Activated CD4-positive, alpha-beta T cell treated with anti-CD3 and anti-CD28 coated beads for 48 hours (primary cell): ENCODE data around the gene PLA2G6.

Source experiments
- DNase-seq: peaks from one replicate; pipeline ENCODE4 v3.0.0-alpha.2; 2020

Gene PLA2G6, protein sequence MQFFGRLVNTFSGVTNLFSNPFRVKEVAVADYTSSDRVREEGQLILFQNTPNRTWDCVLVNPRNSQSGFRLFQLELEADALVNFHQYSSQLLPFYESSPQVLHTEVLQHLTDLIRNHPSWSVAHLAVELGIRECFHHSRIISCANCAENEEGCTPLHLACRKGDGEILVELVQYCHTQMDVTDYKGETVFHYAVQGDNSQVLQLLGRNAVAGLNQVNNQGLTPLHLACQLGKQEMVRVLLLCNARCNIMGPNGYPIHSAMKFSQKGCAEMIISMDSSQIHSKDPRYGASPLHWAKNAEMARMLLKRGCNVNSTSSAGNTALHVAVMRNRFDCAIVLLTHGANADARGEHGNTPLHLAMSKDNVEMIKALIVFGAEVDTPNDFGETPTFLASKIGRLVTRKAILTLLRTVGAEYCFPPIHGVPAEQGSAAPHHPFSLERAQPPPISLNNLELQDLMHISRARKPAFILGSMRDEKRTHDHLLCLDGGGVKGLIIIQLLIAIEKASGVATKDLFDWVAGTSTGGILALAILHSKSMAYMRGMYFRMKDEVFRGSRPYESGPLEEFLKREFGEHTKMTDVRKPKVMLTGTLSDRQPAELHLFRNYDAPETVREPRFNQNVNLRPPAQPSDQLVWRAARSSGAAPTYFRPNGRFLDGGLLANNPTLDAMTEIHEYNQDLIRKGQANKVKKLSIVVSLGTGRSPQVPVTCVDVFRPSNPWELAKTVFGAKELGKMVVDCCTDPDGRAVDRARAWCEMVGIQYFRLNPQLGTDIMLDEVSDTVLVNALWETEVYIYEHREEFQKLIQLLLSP

DNA sequence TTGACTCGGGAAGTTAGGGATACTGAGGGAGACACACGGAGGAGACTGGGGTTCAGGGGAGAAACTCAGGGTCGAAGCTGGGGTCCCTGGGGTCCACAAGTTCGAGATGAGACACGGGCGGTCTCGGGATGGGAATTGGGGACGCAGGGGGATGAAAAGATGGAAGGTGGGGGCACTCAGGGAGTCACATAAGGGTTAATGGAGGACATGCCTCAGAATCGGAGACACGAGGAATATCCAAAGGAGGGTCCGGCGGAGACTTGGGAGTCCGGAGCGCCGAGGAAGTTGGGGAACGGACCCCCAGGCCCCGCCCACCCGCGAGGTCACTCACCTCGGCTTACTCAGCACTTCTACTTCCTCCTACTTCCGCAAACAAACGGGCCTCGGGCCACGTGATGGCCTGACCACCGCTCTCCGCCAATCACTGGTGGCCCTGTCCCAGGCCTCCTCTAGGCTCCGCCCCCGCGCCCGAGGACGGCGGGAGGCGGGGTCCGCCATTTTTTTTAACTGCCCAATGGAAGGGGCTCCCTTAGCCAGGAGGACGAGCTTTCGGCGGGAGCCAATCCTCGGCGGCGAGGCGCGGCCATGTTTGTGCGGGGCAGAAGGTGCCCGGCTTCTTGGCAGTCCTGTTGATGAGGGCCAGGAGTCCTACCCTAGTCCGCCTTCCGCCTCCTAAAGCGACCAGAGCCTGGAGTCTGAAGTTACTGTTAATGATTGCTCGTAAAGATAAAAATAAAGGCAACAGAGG, at the start of gene PLA2G6:
Gene PLA2G6, minus strand, starts transcription at position 378 of the 748 bp plus-strand sequence. CDS start 12,404 bp downstream, outside the sequence.
- DNase-seq = peak; percentile 99

DNA sequence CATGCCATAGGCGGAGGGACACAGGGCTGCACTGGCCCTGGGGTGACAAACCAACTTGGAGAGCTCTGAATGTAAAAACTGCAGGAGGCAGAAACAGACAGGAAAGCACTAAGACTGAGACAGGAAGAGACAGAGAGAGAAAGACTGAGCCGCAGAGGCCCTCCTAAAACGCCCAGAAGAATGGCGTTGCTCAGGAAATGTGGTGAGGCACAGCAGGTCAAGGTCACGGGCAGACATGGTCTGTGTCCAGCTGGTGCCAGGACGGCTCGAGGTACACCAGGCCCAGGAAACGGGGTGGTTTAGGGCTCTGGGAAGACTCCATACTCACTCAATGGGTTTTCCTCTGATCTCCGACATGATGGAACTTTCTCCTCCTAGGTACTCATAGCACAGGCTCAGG, 49.3 kb upstream of the PLA2G6 start:
- no peak for DNase-seq

DNA sequence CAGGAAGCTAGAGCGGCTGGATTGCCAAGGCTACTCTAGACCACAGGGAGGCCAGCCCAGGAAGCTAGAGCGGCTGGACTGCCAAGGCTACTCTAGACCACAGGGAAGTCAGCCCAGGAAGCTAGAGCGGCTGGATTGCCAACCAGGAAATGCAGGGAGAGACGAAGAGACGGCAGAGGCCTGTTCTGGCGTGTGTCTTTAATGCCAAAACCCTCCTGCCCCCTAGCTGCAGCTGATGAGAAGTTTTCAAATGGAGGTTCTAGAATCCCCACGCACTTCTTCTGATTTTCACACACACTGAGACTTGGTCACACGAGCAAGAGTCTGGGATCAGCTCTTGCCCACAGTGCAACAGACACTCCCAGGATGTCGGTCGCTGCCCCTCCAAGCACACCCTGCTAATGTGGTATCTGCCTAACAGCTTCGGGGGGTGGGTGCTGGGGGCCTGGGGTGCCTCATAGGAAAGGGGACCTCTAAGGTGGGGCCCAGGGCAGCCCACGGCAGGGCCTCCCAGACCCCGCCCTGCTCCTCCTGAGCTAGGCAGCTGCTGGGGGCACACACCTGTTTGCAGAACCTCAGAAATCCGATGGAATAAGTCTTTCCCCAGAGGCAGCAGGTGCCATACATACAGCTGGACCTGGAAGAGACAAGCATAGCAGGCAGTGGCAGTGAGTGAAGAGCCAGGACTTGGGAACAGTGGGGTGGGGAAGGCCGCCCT, 48.6 kb upstream of the PLA2G6 start:
- DNase-seq = peak; percentile 39

DNA sequence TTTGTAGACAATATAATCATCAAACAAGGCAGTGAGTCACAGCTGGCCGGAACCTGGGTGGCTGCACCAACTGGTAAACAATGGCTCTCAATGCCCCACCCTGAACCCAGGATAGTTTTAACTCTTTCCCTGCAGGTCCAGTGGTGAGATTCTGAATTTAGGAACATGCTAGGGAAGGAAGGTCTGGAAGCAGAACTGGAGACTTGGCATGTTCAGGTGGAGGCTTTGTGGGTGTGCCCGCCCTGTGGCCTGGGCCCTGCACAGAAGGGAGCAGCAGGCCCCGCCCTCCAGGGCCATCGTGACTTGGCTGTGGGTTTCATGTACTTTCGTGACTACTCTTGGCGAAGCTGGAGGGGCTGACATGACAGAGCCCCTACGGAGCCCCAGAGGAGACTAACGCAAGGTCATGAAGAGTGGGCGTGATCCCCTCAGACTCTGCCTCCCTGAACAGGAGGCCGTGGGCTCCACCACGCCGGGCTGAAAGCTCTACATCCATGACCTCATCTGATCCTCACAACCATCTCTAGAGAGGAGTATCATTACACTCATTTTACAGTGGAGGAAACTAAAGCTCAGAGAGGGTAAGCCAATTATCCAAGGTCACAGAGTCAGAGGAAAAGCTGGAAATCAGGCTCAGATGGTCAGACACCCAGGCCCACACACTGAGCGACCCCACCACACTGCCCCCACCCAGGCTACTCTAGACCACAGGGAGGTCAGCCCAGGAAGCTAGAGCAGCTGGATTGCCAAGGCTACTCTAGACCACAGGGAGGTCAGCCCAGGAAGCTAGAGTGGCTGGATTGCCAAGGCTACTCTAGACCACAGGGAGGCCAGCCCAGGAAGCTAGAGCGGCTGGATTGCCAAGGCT, 47.5 kb upstream of the PLA2G6 start:
- DNase-seq = no peak

DNA sequence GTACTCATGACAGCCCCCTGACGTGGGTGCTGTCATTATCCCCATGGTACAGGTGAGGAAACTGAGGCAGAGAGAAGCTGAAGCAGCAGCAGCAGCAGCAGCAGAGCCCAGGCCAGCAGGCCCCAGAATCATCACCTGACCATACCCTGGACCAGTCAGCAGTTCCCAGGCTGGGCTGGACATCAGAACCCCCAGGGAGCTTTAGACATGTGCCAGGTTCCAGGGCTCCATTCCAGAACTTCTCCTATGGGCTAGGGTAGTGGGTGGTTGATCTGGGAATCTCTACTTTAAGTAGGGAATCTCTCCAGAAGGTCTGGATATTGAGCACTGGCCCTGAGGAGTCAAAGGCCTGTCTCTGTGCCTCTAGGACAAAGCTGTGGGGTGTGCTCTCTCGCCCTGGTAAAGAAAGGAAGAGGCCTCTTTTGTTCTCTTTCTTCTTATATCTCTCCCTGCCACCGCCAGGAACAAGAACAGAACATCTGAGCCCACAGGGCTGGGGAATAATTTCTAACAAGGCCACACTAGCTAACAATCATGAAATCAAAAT, 46.8 kb upstream of the PLA2G6 start:
- DNase-seq = no peak

DNA sequence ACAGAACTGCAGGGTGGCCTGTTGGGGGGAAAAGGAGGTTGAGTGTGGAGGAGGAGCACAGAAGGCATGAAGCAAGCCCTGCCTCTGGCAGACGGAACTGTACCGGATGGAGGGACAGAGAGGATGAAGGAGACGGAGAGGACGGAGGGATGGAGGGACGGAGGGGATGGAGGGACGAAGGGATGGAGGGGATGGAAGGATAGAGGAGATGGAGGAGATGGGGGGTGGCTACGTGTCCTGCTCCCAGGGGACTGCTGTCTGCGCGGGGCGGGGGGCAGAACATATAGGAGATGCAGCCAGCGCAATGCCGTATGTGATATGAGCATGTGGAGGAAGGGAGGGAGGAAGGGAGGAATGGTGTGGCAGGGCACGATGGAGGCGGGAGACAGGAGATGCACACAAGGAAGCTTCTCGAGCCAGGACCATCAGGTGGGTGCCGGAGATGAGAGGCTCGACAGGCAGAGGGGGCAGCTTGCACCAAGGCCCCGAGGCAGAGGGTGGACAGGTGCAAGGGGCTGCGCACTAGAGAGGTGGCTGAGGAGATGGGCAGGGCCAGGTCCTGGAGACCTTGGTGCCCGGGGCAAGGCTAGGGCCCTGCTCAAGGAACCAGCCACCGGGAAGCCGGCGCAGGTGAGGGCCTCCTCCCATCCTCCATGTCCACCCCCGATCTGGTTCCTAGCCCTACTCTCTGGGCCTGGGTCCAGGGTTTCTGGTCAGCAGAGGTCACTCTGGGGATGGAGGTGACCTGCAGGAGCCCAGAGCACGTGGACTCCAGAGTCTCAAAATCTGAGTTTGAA, 45.4 kb upstream of the PLA2G6 start:
- no peak for DNase-seq

DNA sequence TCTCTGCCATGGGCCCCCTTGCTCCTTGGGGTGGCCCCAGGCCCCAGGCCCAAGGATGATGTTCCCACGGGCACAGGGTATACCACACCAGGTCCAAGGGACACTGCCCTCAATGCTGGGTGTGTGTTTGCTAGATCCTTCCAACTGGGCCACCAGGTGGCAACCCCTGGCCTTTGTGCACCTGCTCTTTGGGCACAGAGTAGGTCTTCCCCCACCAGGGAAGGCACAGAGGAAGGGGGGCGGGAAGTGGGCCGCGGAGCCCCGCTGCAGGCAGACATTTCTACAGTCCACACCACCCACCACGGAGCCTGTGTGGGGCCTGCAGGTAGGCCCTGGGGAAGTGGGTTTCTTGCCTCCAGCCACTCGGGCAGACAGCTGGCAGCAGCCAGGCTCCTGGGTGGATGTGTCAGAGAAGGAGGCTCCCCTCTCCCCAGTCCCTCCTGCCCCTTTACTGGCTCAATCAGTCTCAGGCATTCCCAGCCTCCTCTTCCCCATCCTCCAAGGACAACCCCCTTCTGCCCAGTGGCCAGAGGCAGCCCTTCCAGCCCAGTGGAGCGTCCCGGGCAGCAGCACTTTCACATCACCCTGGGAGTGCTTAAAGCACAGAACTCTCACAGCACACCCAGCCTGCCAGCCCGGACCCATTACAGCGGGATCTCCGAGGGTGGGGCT, 41.8 kb upstream of the PLA2G6 start:
- no peak for DNase-seq

DNA sequence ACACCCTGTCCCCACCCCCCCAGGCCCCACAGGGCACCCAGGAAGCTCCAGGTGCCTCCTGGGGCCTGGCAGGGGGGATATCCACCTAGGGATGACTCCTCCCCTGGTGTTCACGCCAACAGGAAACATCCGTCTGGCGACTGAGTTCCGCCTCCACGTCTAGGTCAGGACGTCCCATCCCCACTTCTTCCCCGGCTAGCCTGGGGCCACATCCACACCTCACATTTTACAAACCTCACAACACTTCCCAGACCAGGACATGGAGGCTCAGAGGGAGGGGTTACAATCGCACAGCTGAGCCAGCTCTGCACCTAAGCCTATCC, 41.1 kb upstream of the PLA2G6 start:
- no peak for DNase-seq

DNA sequence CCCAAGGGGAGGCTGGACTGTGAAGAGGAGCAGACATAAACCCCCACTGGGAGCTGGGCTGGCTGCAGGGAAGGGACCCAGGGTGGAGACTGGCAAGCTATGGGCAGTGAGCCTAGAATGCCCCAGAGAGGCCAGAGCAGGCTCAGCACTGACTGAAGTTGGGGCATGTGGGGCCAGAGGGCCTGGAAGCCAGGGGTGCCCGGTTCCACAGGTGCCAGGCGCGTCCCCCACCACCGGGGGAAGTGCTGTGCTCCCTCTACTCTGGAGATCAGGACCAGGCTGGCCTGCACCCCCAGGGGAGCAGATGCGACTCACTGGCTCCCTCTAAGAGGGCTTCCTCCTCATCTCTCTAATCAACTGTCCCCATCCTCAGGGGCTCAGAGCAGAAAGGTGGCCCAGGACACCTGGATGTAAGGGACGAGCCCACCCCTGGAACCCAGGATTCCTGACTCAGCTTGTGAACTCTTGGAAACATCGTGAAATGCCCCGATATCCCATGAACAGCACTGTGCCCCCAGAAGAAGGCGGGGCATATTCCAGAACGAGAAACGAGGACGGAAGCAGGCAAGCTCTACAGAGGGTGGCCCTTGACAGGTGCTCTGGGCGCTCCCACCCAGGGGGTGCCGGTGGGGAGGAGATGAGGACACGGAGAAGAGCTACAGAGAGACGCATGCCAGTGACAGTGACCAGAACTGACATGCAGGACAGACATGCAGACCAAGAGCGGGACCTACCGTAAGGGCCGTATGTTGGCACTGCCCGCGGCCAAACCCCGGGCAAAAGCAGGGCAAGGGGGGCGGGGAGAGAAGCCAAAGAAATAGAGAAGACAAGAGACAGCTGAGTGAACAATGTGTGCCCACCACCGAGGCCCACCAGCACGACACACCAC, 40.5 kb upstream of the PLA2G6 start:
- DNase-seq = no peak

DNA sequence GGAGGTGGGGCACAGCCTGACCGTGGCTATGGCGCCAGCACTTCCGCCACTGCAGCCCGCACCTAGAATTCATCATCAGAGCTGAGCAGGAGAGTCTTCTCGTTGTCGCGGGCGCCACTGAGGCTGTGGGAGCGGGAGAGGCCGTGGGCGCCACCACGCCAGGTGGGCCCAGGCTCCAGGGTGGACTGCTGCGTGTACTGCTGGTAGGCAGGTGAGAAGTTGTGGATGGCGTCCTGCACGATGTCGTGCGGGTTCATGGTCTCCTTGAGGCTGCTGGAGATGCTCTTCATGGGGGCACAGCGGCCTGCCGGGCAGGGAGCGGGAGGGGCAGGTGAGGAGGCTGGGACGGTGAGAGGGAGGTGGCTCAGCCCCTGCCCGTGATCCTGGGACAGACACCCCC, 39.8 kb upstream of the PLA2G6 start:
- DNase-seq = no peak

DNA sequence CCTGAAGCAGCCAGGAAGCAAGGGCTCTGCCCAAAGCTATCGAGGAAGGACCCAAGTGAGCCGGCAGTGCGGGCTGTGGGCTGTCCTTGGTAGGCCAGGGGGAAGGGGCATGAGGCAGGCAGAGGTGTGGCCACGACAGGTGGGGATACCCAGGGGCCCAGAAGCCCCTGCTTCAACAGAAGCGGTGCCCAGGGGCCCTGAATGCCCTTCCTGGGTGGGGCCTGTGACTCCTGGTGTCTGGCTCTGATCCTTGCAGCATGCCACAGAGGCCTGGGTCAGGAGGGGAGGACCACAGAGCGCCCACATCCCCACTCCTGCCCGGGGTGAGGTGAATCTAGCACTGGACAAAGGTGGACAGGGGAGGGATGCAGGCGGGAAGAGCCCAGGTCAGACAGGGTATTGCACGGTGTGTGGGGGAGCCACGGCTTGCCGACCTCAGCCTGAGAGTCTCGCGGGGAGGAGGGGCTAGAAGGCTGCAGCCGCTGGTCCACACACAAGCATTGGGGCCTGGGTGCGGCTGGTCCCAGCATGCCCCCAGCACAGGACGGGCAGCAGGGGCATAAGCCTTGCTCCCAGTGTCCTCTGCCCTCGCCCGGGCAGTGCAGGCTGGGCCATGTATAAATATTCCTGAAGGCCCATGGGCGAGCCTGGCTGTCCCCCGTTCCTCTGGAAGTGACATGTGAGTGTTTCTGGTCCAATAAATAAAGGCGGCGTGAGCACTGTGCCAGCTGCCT, 39.2 kb upstream of the PLA2G6 start:
- DNase-seq = no peak

DNA sequence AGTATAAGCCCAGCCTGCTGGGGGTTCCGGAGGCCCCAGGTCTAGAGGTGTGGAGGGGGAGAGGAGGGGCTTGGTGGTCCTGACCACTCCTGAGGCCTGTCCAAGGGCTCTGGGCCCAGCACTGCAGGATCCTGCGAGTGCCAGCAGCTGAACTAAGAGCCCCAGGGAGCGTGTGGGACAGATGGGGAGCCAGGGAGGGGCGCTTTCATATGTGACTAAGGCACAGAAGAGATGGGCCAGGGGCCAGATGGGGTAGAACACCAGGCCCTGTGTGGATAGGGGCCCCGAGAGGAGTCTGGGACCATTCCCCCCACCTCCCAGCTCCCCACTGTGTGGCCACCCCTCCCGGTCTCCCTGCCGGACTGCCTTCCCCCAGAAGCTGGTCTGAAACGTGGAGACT, 38.5 kb upstream of the PLA2G6 start:
- DNase-seq = no peak

DNA sequence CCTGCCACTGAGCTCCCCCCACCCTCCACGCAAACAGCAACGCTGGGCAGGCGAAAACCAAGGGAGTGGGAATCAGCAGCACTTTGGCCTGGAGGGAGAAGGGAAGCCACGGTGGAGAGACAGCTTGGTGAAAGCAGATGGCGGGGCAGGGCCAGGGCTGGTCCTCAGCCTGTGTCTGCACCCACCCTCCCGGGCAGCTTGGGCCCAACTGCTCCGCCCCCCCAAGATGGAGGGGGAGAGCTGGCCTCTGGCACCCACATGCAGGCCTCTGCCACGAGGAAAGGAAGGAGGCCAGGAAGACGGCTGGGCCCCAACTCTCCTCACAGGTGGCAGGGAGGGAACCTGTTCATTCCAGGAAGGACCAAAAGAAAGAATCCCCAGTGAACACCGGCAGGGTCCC, 38.0 kb upstream of the PLA2G6 start:
- DNase-seq = no peak

DNA sequence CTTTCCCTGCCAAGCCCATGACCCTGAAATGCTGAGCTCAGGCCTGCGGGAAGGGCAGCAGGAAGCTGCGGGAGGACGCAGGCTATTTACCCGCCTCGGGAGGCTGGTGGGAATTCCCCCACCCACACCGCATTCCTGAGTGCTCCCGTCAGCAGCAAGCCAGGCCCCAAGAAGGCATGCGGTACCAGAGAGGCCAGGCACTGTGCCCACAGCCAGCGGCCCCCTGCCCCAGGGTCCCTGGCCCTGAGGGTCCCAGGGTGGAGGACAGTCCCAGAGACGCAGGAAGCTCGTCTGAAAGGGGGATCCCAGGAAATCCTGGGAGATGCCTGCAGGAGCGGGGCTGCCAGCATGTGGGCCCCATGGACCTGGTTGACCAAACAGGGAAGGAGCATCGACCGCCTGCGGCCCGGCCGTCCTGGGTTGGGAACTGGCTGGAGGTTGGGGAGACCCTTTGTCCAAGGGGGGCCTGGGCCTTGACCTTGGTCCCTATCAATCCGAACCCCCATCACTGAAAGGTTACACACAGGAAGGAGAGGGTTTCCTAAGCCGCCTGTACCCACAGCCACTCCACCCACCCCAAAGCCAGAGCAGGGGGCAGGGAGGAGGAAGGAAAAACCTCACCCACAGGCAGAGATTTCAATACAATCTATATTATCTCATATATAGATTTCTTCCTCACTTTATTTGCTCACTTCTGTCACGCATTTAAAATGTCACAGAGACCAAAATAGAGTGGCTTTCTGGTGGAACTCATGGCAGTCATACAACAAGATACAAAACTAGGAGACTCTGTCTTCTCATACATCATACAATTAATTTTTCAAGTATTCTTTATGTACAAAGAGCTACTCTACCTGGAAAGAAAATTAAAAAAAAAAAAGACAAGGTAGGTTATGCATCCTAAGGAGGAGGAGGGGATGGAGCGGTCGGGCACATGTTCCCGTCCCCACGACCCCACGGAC, 37.3 kb upstream of the PLA2G6 start:
- DNase-seq = peak; percentile 63

DNA sequence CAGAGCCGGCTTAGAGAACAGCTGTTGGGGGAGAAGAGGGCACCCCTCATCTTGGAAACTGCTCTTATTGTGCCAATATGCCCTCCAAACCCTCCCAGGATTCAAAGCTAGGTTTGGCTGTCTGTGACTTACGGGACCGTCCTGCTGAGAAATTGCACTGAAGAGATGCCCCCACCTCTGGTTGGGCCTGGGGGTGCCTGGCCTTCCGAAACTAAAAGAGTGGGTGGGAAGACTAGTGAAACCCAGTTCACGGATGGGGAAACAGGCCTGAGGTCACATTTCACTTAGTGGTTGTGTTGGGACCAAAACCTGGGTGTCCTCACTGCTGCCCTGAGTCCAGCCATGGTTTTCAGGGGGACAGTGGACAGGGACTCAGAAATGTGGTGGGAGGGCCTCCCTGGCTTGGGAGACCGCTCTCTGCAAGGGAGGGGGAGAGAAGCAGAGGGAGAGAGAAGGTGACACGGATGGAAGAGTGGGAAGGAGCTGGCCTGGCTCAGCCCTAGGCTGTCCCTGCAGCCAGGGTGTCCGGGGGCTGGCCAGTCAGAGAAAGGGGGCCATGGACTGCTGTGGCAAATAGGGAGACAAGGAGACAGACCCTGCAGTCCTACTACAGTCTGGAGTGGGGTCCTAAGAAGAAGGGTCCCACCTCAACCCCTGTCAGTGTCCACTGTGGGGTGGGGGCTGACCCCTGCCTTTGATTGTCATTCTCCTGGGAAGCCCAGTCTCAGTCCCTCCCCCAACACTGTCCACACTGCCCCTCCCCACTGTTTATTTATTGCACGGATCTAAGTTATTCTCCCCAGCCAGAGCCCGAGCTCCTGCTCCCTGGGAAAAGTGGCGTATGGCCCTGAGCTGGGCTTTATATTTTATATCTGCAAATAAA, 33.8 kb upstream of the PLA2G6 start:
- no peak for DNase-seq
